RWPE1 (cell line): Measurements from ENCODE around the gene DUSP22.

ENCODE experiments used
- CTCF ChIA-PET: fragments of 350-600 bp; sonication (Branson Sonifier 250); formaldehyde crosslinking; extraction: SDS; loops from one replicate; lab custom pipeline; 2021; lab: Yijun Ruan, JAX
- POLR2A ChIA-PET: fragments of 400-600 bp; formaldehyde crosslinking; extraction: SDS; loops from one replicate; lab custom pipeline; 2020; ENCODE audit warnings: antibody characterized with exemption; ENCODE audit not compliant: low non-redundant PET; lab: Yijun Ruan, JAX
- DNase-seq: peaks from one replicate; pipeline ENCODE4 v3.0.0; 2012; ENCODE audit warnings: low spot score
- H3K27ac ChIP-seq: fragments of 450-650 bp; 2 replicates; pipeline ENCODE4 v1.5.1; 2017
- CTCF ChIP-seq: fragments of 450-650 bp; conservative IDR thresholded peaks from 2 replicates; pipeline ENCODE4 v1.5.1; 2017; ENCODE audit warnings: low read depth, mild to moderate bottlenecking

Gene DUSP22

GRCh38 chr6:351867-352289 lies 59.6 kb downstream of the DUSP22 start:
- POLR2A ChIA-PET = no interaction called here
- no peak for DNase-seq
- no peak overlapping the region for H3K27ac ChIP-seq
- no peak for TF ChIP-seq CTCF
- CTCF ChIA-PET = no interaction called here

GRCh38 chr6:352474-352873 lies 60.2 kb downstream of the DUSP22 start:
- H3K27ac ChIP-seq = no peak overlapping the region
- POLR2A ChIA-PET = no interaction called here
- CTCF ChIA-PET = no interaction called here
- no peak for DNase-seq
- no peak for TF ChIP-seq CTCF

- no peak overlapping the region for H3K27ac ChIP-seq
- no peak for DNase-seq
- ChIA-PET POLR2A (no interaction called here), CTCF (no interaction called here)
- TF ChIP-seq CTCF = no peak
Measured at GRCh38 chr6:352896-353470, 60.7 kb downstream of the DUSP22 start.

GRCh38 chr6:353642-354614 lies 61.6 kb downstream of the DUSP22 start:
- TF ChIP-seq CTCF = no peak
- POLR2A ChIA-PET = no interaction called here
- CTCF ChIA-PET = interaction anchor here (0.5 kb wide), 1 partner anchor 97 kb away, joined by 4 read pairs; no protein-coding TSS in a partner anchor
- H3K27ac ChIP-seq = no peak overlapping the region
- DNase-seq = no peak

- H3K27ac ChIP-seq = no peak overlapping the region
- TF ChIP-seq CTCF = no peak
- ChIA-PET CTCF (no interaction called here), POLR2A (no interaction called here)
- DNase-seq = no peak
Measured at GRCh38 chr6:354631-355280, 62.5 kb downstream of the DUSP22 start.
